ENCODE results near the gene RARB.

Gene RARB

GRCh38 chr3:25593001-25593400 is 164.9 kb downstream of the RARB start:
- H3K27ac ChIP-seq: no peak overlapping the region
- no peak for TF ChIP-seq CTCF (conservative IDR thresholded peaks at IDR 0.05)
- TF ChIP-seq ZFX (IDR thresholded peaks at IDR 0.05): no peak

GRCh38 chr3:25594007-25594502 is 166.0 kb downstream of the RARB start:
- no peak overlapping the region for H3K27ac ChIP-seq
- TF ChIP-seq CTCF (conservative IDR thresholded peaks at IDR 0.05): peak; percentile 88
- TF ChIP-seq ZFX (IDR thresholded peaks at IDR 0.05): no peak

- H3K27ac ChIP-seq: no peak overlapping the region
- TF ChIP-seq ZFX (IDR thresholded peaks at IDR 0.05) (no peak), CTCF (conservative IDR thresholded peaks at IDR 0.05) (no peak)
These were observed 169.6 kb downstream of the RARB start for GRCh38 chr3:25597535-25598101.

GRCh38 chr3:25603703-25604102 is 175.6 kb downstream of the RARB start:
- no peak overlapping the region for H3K27ac ChIP-seq
- TF ChIP-seq CTCF (conservative IDR thresholded peaks at IDR 0.05): no peak
- TF ChIP-seq ZFX (IDR thresholded peaks at IDR 0.05): no peak

GRCh38 chr3:25604107-25604805 is 176.2 kb downstream of the RARB start:
- H3K27ac ChIP-seq: no peak overlapping the region
- no peak for TF ChIP-seq ZFX (IDR thresholded peaks at IDR 0.05)

GRCh38 chr3:25610167-25610566 is 182.1 kb downstream of the RARB start:
- TF ChIP-seq ZFX (IDR thresholded peaks at IDR 0.05) (no peak), CTCF (conservative IDR thresholded peaks at IDR 0.05) (no peak)
- no peak overlapping the region for H3K27ac ChIP-seq

- no peak for TF ChIP-seq CTCF (conservative IDR thresholded peaks at IDR 0.05)
- TF ChIP-seq ZFX (IDR thresholded peaks at IDR 0.05): no peak
- H3K27ac ChIP-seq: no peak overlapping the region
These were observed 182.7 kb downstream of the RARB start for GRCh38 chr3:25610779-25611178.

GRCh38 chr3:25611193-25611592 is 183.1 kb downstream of the RARB start:
- H3K27ac ChIP-seq: no peak overlapping the region
- TF ChIP-seq CTCF (conservative IDR thresholded peaks at IDR 0.05) (no peak), ZFX (IDR thresholded peaks at IDR 0.05) (no peak)
